ENCODE results near the gene PRDM8. TPM values are rescaled to one million over a fixed set of nuclear protein-coding genes. Genes with fewer than 3 reads are reported as not detected.

Gene PRDM8
- total RNA-seq, 1 donor from 2014 or later, result not detected

GRCh38 chr4:80202741-80203553 lies 5.6 kb downstream of the PRDM8 start:
- intact Hi-C loops (cut with DNase I), result loop anchor here (2.0 to 5.0 kb wide), 2 partner anchors 18 to 131 kb away; partner anchors contain the start of gene ANTXR2

DNA sequence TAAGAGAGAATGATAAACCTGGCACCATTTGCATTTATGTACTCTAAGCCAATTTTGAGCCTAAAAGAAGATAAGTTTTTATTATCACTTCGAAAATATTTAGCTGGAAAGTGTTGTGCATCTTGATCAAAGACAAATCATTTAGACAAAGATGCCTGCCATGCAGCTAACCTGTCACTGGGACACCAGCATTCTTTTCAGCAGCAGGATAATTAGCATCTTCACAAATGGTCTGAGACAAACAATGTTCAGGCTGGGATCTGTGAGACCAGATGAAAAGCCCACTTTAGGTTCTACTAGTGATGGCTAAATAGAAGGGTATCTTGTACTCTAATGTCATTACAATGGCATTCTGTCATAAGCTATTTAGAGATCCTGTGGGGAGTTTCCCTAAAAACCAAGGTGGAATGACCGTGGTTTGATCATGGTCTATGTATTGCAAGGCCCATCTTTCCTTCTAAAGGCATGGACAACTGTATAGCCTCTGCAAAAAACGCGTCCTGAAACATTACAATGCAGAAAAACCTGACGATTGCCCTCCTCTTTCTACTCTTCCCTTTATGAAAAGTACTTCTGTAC lies 7.2 kb downstream of the PRDM8 start:
- Histone ChIP-seq H3K36me3 (no peaks in the 10 kb centered on the region), H3K9me3 (no peaks in the 10 kb centered on the region), H3K4me3 (no peak overlapping the region), H3K4me1 (no peaks in the 10 kb centered on the region), H3K27me3 (peaks cover 21% of the 10 kb centered on the region), H3K27ac (no peak overlapping the region)
- intact Hi-C loops (cut with DNase I), result loop anchor here (5.0 kb wide), 1 partner anchor 132 kb away; the partner anchor contains the start of gene ANTXR2
- DNase-seq (ENCODE audit: low spot score in 2 of 2), result no peak
- no peak for TF ChIP-seq CTCF (IDR thresholded peaks at IDR 0.05)

More at GRCh38 chr4:80202741-80203553, 5.6 kb downstream of the PRDM8 start:
- Histone ChIP-seq H3K27ac (peak overlapping the region in 1 of 2 donors; percentile 57), H3K36me3 (no peaks in the 10 kb centered on the region), H3K4me3 (peak overlapping the region; percentile 75 to 76), H3K27me3 (peaks cover 28% of the 10 kb centered on the region), H3K9me3 (no peaks in the 10 kb centered on the region), H3K4me1 (peaks cover 0 to 2% of the 10 kb centered on the region in 2 donors)
- TF ChIP-seq CTCF (IDR thresholded peaks at IDR 0.05), result no peak
- no peak for DNase-seq (ENCODE audit: low spot score in 2 of 2)

DNA sequence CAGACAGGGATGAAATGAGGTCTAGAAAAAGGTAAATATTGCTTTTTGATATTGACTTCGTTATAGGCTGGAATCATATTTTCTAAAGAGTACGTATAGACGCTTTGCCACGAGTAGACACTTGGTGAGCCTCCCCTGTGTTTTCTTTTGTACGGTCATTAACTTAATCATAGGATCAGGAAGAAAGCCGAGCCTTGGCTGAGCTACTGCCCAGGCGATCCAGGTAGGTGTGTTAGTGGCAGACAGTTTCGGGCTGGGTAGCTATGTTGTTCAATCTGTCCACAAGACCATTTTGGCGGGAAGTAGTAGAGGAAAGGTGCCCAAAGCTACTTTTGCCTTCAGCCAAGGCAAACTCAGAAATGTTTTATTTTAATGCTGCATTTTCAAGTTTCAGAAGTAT lies 8.8 kb downstream of the PRDM8 start:
- H3K27me3 ChIP-seq, result peaks cover 21% of the 10 kb centered on the region
- H3K36me3 ChIP-seq, result no peaks in the 10 kb centered on the region
- intact Hi-C loops (cut with DNase I), result no loop called here
- no peaks in the 10 kb centered on the region for H3K9me3 ChIP-seq
- H3K27ac ChIP-seq, result no peak overlapping the region
- no peaks in the 10 kb centered on the region for H3K4me1 ChIP-seq
- DNase-seq (ENCODE audit: low spot score in 2 of 2), result no peak
- TF ChIP-seq CTCF (IDR thresholded peaks at IDR 0.05), result no peak
- H3K4me3 ChIP-seq, result no peak overlapping the region

GRCh38 chr4:80206521-80207171 lies 9.3 kb downstream of the PRDM8 start:
- H3K4me3 ChIP-seq, result peak overlapping the region in 1 of 2 donors; percentile 17
- peaks cover 21% of the 10 kb centered on the region for H3K27me3 ChIP-seq

More at GRCh38 chr4:80206521-80207171, 9.3 kb downstream of the PRDM8 start:
- Histone ChIP-seq H3K27ac (no peak overlapping the region), H3K9me3 (no peaks in the 10 kb centered on the region), H3K4me1 (no peaks in the 10 kb centered on the region), H3K36me3 (no peaks in the 10 kb centered on the region)
- intact Hi-C loops (cut with DNase I), result no loop called here
- no peak for TF ChIP-seq CTCF (IDR thresholded peaks at IDR 0.05)
- no peak for DNase-seq (ENCODE audit: low spot score in 2 of 2)

All from ascending aorta (tissue), 2 donors.